Measurements from ENCODE around the gene TTC36.
"Not testable (repeated sequence)": the region's sequence is repeated elsewhere in the genome, so short reads cannot be mapped to it uniquely, and the experiment has no call there.

- not testable (repeated sequence) for TF ChIP-seq POLR2A (IDR thresholded peaks at IDR 0.05); POLR2AphosphoS5 (IDR thresholded peaks at IDR 0.05; ENCODE audit: insufficient read depth in 1 of 2, low read depth in 1 of 2)
Measured at GRCh38 chr11:118571701-118572060, 44.4 kb downstream of the TTC36 start.

Measured in vagina (tissue), 2 donors.